GOT3 (cell line): ENCODE results near the gene RNPS1.
"Not testable (repeated sequence)": the region's sequence is repeated elsewhere in the genome, so short reads cannot be mapped to it uniquely, and the experiment has no call there.

Experiments used
- DNase-seq: peaks from one replicate; lab custom pipeline; 2025; ENCODE audit warnings: mixed read lengths; lab: John Stamatoyannopoulos, UW

The RNPS1 gene

GRCh38 chr16:2257726-2258125 lies 10.2 kb downstream of the RNPS1 start:
- DNase-seq: no peak

- no peak for DNase-seq
These were observed 11.3 kb downstream of the RNPS1 start for GRCh38 chr16:2256531-2257140.

GRCh38 chr16:2253293-2253692 lies 14.6 kb downstream of the RNPS1 start:
- DNase-seq: no peak

GRCh38 chr16:2252806-2253148 lies 15.1 kb downstream of the RNPS1 start:
- no peak for DNase-seq

- peak; percentile 90 for DNase-seq
These were observed 16.4 kb downstream of the RNPS1 start, which contains the start of gene ECI1 for GRCh38 chr16:2251296-2252111. TSS of gene ECI1 (minus strand) at chr16:2251587. CDS start at chr16:2251566, 21 bp downstream.

- DNase-seq: no peak
These were observed 17.2 kb downstream of the RNPS1 start for GRCh38 chr16:2250652-2251295.

- DNase-seq: no peak
These were observed 21.5 kb downstream of the RNPS1 start for GRCh38 chr16:2246301-2246885.

GRCh38 chr16:2244926-2245795 lies 22.8 kb downstream of the RNPS1 start:
- DNase-seq: no peak

GRCh38 chr16:2244301-2244700 lies 23.6 kb downstream of the RNPS1 start:
- DNase-seq: no peak

GRCh38 chr16:2243781-2244180 lies 24.1 kb downstream of the RNPS1 start:
- no peak for DNase-seq

- DNase-seq: no peak
These were observed 24.8 kb downstream of the RNPS1 start for GRCh38 chr16:2243031-2243528.

GRCh38 chr16:2242598-2242997 lies 25.3 kb downstream of the RNPS1 start:
- DNase-seq: no peak

GRCh38 chr16:2240331-2240730 lies 27.6 kb downstream of the RNPS1 start:
- not testable (repeated sequence) for DNase-seq

GRCh38 chr16:2238838-2239675 lies 28.9 kb downstream of the RNPS1 start:
- no peak for DNase-seq

GRCh38 chr16:2238150-2238837 lies 29.6 kb downstream of the RNPS1 start:
- no peak for DNase-seq

- DNase-seq: no peak
These were observed 30.3 kb downstream of the RNPS1 start for GRCh38 chr16:2237493-2238149.

GRCh38 chr16:2237102-2237482 lies 30.8 kb downstream of the RNPS1 start:
- no peak for DNase-seq

- no peak for DNase-seq
These were observed 31.4 kb downstream of the RNPS1 start, which contains the start of gene DNASE1L2 for GRCh38 chr16:2236337-2237101. TSS of gene DNASE1L2 (plus strand) at chr16:2236444. CDS start at chr16:2236817, 373 bp downstream.
